Gastroesophageal sphincter (tissue), 4 donors: ENCODE measurements around the gene DPH3. TPM values are rescaled to one million over a fixed set of nuclear protein-coding genes. Genes with fewer than 3 reads are reported as not detected.
A peak's percentile ranks its signal among the peaks of the same experiment; 100 is the strongest.

Experiments
- ATAC-seq: fragments of 150-250 bp; one replicate; pipeline ENCODE4 v1.9.1; 2016; ENCODE audit warnings: mild to moderate bottlenecking, moderate library complexity
- H3K27ac ChIP-seq, 4 donors: fragments of 200-600 bp; sonication (generic) in 3 of 4; 1 replicate in 3 of 4; 2 replicates in 1 of 4; pipeline ENCODE4 v1.5.1; 2016 to 2019
- H3K27me3 ChIP-seq: fragments of 200-600 bp; sonication (generic); one replicate; pipeline ENCODE4 v1.5.1; 2019
- H3K36me3 ChIP-seq, 2 donors: fragments of 200-600 bp; sonication (generic); one replicate each; pipeline ENCODE4 v1.5.1; 2019; ENCODE audit warnings: control low read depth in 1 of 2
- H3K4me1 ChIP-seq, 3 donors: fragments of 200-600 bp; sonication (generic); 1 replicate in 2 of 3; 2 replicates in 1 of 3; pipeline ENCODE4 v1.5.1; 2016 to 2019; ENCODE audit warnings: control low read depth in 2 of 3
- H3K4me3 ChIP-seq, 2 donors: fragments of 200-600 bp; sonication (generic); one replicate each; pipeline ENCODE4 v1.5.1; 2019; ENCODE audit warnings: mild to moderate bottlenecking in 1 of 2, moderate library complexity in 1 of 2
- H3K9me3 ChIP-seq, 3 donors: fragments of 200-600 bp; sonication (generic); one replicate each; pipeline ENCODE4 v1.5.1; 2017 to 2019; ENCODE audit warnings: control low read depth in 2 of 3
- EP300 ChIP-seq: sonication (generic); formaldehyde crosslinking; IDR thresholded peaks from one replicate; pipeline ENCODE4 v1.6.1; 2017; ENCODE audit warnings: antibody characterized with exemption, mild to moderate bottlenecking
- POLR2A ChIP-seq, 2 donors: fragments of 450-650 bp; IDR thresholded peaks; one replicate each; pipeline ENCODE4 v1.6.1; 2017; ENCODE audit warnings: antibody characterized with exemption in 2 of 2, mild to moderate bottlenecking in 2 of 2, moderate library complexity in 1 of 2
- POLR2AphosphoS5 ChIP-seq: sonication (generic); formaldehyde crosslinking; IDR thresholded peaks from one replicate; pipeline ENCODE4 v1.6.1; 2017; ENCODE audit warnings: antibody characterized with exemption
- WGBS, 2 donors: methylation state at CpG; one replicate each; pipeline ENCODE4 v1.1.5; 2018; ENCODE audit warnings: low coverage in 1 of 2; 5-methylcytosine and 5-hydroxymethylcytosine counted together
- total RNA-seq, 4 donors: library from RNA; depleted of rRNA; stranded (reverse); fragments of >200 nt; gene quantifications; one replicate each; pipeline ENCODE4 v1.1.0, GENCODE V29; 2016
- TF ChIP-seq, protein P1 (sequence below), 4 experiments: fragments of 200-600 bp in 2 of 4; fragments of 450-650 bp in 2 of 4; sonication (generic) in 1 of 4; IDR thresholded peaks; one replicate each; pipeline ENCODE4 v1.5.1; 2017 to 2019; ENCODE audit warnings: antibody characterized with exemption in 4 of 4, mild to moderate bottlenecking in 2 of 4, moderate library complexity in 2 of 4

Gene DPH3
- total RNA-seq, 4 donors from 2014 or later = 31.4 to 40.0 (median 36.8) TPM

DNA sequence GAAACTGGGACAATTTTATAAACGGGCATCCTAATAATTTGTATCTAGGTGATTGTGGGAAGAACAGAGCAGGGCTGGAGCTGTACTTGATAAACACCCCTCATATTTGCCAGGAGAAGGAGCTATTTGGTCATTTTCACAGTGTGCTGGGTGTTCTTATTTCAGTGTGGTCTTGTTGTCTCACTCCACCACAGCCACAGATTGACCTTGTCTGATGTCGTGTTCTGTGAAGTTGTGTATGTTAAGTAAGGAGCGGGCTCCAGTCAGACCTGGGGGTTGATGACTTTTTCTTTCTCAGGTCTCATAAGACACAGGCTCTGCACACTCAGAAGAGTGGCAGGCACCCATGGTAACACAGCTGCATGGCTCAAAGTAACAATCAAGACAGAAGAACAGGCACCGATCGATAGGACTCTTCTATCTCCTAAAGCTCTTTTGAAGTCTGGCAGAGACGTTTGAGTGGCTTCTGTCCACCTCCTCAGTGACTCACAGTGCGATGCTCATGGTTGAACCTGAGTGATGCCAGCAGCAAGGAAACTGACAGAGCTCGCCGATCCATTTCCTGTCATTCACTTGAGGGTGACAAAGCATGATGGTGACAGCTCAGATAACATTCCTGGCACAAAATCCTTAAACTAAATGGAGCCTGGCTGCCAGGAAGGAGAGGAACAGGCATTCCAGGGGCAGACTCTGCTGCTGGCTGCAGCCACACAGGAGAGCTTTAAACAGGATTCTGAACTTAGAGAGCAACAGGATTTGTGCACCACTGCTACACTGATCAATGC lies 20.8 kb downstream of the DPH3 start:
- no peak overlapping the region for H3K4me3 ChIP-seq
- H3K9me3 ChIP-seq = no peaks in the 10 kb centered on the region
- H3K27ac ChIP-seq = no peak overlapping the region
- no peaks in the 10 kb centered on the region for H3K27me3 ChIP-seq
- 32 to 86% methylated on average over 4 to 7 of the region's 9 CpGs for WGBS, 2 donors
- no peak for TF ChIP-seq EP300
- TF ChIP-seq, protein P1, sequence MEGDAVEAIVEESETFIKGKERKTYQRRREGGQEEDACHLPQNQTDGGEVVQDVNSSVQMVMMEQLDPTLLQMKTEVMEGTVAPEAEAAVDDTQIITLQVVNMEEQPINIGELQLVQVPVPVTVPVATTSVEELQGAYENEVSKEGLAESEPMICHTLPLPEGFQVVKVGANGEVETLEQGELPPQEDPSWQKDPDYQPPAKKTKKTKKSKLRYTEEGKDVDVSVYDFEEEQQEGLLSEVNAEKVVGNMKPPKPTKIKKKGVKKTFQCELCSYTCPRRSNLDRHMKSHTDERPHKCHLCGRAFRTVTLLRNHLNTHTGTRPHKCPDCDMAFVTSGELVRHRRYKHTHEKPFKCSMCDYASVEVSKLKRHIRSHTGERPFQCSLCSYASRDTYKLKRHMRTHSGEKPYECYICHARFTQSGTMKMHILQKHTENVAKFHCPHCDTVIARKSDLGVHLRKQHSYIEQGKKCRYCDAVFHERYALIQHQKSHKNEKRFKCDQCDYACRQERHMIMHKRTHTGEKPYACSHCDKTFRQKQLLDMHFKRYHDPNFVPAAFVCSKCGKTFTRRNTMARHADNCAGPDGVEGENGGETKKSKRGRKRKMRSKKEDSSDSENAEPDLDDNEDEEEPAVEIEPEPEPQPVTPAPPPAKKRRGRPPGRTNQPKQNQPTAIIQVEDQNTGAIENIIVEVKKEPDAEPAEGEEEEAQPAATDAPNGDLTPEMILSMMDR (IDR thresholded peaks at IDR 0.05) = no peak
- TF ChIP-seq POLR2A (IDR thresholded peaks at IDR 0.05) = no peak
- no peak for TF ChIP-seq POLR2AphosphoS5
- H3K36me3 ChIP-seq = no peaks in the 10 kb centered on the region
- H3K4me1 ChIP-seq = peaks cover 0 to 7% (median 0%) of the 10 kb centered on the region in 3 donors
- no peak for ATAC-seq

DNA sequence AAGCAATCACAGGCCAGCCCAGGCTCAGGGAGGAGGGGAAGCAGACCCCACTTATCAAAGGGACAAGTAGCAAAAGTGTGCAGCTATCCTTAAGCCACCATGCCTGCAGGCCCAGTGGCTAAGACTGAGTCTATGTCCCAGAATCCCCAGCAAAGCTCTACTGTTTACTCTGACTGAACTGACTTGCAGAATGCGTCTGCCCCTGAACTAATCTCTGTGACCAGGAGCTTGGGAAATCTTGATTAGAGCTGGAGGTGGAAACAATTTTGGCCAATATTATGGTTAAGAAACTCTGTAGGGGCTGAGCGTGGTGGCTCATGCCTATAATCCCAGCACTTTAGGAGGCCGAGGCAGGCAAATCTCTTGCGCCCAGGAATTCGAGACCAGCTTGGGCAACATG lies 22.6 kb downstream of the DPH3 start:
- TF ChIP-seq POLR2A (IDR thresholded peaks at IDR 0.05) (no peak), POLR2AphosphoS5 (no peak), EP300 (no peak)
- TF ChIP-seq, protein P1 (IDR thresholded peaks at IDR 0.05) = no peak
- H3K27me3 ChIP-seq = no peaks in the 10 kb centered on the region
- 93 to 97% methylated on average over 4 to 5 of the region's 5 CpGs for WGBS, 2 donors

DNA sequence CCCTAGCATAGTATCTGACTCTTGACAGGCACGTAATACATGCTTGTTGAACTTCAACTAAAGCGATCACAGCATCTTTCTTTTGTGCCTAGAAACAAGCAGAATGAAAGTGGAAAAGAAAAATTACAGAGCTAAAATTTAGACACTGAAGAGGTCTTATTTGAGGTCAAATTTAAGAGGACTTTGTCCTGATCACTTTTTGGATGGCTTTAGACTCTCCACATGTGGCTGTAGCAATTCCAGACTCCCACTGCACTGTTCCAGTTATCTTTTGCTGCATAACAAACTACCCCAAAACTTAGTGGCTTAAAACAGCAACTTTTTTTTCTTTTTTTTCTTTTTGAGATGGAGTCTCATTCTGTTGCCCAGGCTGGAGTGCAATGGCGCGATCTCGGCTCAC lies 23.5 kb downstream of the DPH3 start:
- Histone ChIP-seq H3K27me3 (no peaks in the 10 kb centered on the region), H3K4me1 (no peaks in the 10 kb centered on the region), H3K9me3 (no peaks in the 10 kb centered on the region), H3K27ac (peak overlapping the region in 1 of 4 donors; percentile 53), H3K4me3 (no peak overlapping the region), H3K36me3 (no peaks in the 10 kb centered on the region)
- no peak for TF ChIP-seq EP300
- TF ChIP-seq, protein P1 (IDR thresholded peaks at IDR 0.05) = no peak
- no peak for TF ChIP-seq POLR2A (IDR thresholded peaks at IDR 0.05)
- TF ChIP-seq POLR2AphosphoS5 = no peak
- WGBS, 2 donors = 94 to 100% methylated on average over 2 to 5 of the region's 5 CpGs
- no peak for ATAC-seq

More for the DNA sequence above, 22.6 kb downstream of the DPH3 start:
- H3K36me3 ChIP-seq = no peaks in the 10 kb centered on the region
- no peak overlapping the region for H3K4me3 ChIP-seq
- peaks cover 0 to 2% (median 0%) of the 10 kb centered on the region in 3 donors for H3K4me1 ChIP-seq
- H3K27ac ChIP-seq = no peak overlapping the region
- H3K9me3 ChIP-seq = no peaks in the 10 kb centered on the region
- no peak for ATAC-seq

DNA sequence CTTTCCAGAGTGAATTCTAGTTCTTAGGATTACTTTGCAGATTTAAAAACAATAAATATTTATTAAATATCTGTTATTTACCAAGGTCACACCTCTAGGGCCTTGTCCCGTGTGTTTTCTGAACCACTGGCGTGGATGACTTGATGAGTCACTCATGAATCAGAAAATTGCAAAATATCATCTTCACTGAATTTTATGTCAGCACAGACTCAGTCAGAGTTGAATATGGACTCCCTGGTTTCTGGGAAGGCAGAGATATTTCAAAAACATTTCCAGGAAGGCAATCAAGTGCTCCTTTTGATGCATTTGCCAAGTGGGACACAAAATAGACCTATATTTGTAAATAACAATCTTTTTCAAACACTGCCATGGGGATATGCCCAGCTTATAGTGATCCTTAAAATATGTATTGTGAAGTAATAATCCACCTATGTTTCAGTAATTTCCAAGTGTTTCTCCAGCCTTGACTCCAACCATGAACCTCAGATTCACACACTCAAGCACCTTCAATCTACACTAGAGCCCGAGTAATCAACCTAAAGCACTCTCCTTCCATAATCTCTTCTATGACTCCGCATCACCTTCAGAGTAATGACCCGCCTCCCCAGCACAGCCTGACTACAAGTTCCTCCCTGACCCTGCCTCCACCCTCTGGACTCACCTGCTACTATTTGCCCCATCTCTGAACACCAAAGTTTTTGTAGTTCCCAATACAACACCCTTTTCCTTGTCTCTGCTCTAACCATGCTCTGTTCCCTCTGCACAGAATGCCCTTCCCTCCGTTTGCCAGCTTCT lies 24.3 kb downstream of the DPH3 start:
- Histone ChIP-seq H3K36me3 (no peaks in the 10 kb centered on the region), H3K4me3 (no peak overlapping the region), H3K27me3 (no peaks in the 10 kb centered on the region), H3K27ac (peak overlapping the region in 2 of 4 donors; percentile 53 to 55), H3K4me1 (no peaks in the 10 kb centered on the region), H3K9me3 (no peaks in the 10 kb centered on the region)
- WGBS, 2 donors = 68 to 77% methylated on average over 6 of the region's 6 CpGs
- TF ChIP-seq POLR2AphosphoS5 (peak; percentile 70), EP300 (no peak), POLR2A (IDR thresholded peaks at IDR 0.05) (no peak)
- TF ChIP-seq, protein P1 (IDR thresholded peaks at IDR 0.05) = no peak
- peak; percentile 73 for ATAC-seq
